ENCODE measurements around the gene PCDHGA1.

PCDHGA1 gene

DNA sequence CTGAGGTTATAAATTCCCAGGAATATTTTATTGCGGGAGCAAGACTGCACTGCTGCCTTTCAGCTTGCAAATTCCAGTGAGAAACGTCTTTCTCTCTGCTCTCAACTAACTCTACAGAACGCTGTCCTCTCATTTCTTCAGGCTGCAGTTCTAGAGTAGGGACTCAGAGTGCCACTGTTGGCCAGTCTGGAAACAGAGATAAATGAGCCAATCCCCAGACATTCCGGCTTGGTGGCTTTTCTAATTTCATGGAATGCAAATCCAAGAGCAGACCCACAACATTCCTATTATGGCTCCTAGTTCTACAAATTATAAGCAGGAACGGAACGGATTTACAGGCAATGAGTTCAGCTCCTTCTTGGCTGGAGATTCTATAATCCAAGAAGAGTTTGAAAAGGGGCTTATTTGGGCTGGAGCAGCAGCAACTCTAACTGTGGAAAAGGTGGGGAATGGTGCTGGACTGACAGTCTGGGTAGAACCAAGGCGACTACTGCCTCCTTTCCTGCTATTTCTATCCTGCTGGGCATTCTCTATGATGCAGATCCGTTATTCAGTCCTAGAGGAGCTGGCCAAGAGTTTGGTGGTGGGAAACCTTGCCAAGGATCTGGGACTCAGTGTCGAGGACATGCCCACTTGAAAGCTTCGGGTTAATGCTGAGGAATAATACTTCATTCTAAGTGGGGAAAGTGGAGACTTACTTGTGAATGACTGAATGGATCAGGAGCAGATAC lies 109.3 kb downstream of the PCDHGA1 start:
- DNase-seq (ENCODE audit: low read depth in 2 of 2): no peak

DNA sequence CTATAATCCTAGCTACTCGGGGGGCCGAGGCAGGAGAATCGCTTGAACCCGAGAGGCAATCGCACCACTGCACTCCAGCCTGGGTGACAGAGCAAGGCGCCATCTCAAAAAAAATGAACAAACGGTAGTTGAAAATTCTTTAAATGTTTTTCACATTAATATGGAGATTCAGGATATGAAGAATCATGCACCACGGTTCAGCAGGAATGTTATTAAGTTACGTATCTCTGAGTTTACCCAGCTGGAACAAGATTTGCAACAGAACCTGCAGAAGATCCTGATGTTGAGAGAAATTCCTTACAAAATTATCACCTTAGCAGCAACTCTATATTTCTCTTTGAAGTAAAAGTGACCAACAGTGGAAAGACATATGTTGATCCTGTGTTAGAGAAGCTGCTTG lies 110.0 kb downstream of the PCDHGA1 start:
- no peak for DNase-seq (ENCODE audit: low read depth in 2 of 2)

DNA sequence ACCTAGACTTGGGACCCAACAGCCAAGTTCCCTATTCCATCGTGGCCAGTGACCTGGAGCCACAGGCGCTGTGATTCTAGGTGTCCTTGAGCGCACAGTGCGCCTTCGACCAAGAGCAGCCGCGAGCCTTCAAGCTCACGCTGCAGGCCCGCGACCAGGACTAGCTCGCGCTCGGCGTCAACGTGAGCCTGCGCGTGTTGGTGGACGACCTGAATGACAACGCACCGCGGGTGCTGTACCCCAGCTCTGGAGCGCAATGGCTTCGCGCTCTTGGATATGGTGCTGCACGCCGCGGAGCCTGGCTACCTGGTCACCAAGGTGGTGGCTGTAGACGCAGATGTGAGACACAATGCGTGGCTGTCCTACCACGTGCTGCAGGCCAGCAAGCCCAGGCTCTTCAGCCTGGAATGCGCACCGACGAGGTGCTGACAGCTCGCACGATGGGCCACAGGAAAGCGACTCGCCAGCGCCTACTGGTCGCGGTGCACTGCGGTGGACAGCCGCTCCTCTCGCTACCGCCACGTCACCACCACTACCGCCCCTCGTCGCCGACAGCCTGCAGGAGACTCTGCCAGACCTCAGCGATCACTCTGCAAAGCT lies 111.4 kb downstream of the PCDHGA1 start:
- no peak for DNase-seq (ENCODE audit: low read depth in 2 of 2)

DNA sequence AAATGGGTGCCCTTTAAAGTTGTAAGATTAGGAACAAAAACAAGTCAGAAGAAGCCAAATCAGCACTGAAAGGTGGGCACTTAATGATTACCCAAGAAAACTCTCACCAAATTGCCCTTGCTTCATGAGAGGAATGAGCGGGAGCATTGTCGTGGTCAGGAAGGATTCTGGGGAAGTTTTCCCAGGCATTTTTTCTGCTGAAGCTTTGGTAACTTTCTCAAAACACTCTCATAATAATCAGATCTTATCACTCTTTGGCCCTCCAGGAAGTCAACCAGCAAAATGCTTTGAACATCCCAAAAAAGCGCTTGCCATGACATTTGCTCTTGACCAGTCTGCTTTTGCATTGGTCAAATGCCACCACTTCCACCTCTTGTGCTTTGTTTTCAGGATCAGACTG lies 135.0 kb downstream of the PCDHGA1 start:
- DNase-seq (ENCODE audit: low read depth in 2 of 2): no peak

DNA sequence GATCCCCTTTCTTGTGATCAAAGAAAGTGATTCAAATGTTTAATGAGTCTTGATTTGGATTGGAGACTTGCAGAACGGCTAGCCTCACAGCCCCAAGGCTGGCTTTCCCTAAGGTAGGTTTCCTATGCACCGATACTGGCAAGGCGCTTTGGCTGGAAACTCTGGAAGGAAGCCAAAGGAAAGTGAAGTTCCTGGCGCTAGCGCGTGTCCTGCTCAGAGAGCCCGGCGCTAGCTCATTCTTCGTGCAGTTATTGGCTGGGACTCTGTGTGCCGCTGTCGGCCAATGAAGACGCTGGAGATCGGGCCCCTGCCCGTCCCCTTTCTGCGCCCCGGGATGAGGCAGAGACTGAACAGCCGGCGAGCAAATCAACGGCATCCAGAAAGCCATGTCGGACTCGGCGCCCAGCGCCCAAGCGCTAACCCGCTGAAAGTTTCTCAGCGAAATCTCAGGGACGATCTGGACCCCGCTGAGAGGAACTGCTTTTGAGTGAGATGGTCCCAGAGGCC lies 145.4 kb downstream of the PCDHGA1 start, which contains the start of gene PCDHGC3:
TSS of gene PCDHGC3 (plus strand) at position 342 of the 507 bp plus-strand sequence. CDS start at position 493, 151 bp downstream.
- peak in 1 of 2 donors; percentile 50 for DNase-seq (ENCODE audit: low read depth in 2 of 2)

DNA sequence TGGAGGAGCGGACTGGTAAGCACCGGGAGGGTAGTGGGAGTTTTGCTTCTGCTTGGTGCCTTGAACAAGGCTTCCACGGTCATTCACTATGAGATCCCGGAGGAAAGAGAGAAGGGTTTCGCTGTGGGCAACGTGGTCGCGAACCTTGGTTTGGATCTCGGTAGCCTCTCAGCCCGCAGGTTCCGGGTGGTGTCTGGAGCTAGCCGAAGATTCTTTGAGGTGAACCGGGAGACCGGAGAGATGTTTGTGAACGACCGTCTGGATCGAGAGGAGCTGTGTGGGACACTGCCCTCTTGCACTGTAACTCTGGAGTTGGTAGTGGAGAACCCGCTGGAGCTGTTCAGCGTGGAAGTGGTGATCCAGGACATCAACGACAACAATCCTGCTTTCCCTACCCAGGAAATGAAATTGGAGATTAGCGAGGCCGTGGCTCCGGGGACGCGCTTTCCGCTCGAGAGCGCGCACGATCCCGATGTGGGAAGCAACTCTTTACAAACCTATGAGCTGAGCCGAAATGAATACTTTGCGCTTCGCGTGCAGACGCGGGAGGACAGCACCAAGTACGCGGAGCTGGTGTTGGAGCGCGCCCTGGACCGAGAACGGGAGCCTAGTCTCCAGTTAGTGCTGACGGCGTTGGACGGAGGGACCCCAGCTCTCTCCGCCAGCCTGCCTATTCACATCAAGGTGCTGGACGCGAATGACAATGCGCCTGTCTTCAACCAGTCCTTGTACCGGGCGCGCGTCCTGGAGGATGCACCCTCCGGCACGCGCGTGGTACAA lies 146.0 kb downstream of the PCDHGA1 start:
- DNase-seq (ENCODE audit: low read depth in 2 of 2): no peak

DNA sequence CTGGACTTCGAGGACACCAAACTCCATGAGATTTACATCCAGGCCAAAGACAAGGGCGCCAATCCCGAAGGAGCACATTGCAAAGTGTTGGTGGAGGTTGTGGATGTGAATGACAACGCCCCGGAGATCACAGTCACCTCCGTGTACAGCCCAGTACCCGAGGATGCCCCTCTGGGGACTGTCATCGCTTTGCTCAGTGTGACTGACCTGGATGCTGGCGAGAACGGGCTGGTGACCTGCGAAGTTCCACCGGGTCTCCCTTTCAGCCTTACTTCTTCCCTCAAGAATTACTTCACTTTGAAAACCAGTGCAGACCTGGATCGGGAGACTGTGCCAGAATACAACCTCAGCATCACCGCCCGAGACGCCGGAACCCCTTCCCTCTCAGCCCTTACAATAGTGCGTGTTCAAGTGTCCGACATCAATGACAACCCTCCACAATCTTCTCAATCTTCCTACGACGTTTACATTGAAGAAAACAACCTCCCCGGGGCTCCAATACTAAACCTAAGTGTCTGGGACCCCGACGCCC lies 146.8 kb downstream of the PCDHGA1 start:
- no peak for DNase-seq (ENCODE audit: low read depth in 2 of 2)

DNA sequence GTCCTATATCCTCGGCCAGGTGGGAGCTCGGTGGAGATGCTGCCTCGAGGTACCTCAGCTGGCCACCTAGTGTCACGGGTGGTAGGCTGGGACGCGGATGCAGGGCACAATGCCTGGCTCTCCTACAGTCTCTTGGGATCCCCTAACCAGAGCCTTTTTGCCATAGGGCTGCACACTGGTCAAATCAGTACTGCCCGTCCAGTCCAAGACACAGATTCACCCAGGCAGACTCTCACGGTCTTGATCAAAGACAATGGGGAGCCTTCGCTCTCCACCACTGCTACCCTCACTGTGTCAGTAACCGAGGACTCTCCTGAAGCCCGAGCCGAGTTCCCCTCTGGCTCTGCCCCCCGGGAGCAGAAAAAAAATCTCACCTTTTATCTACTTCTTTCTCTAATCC lies 147.5 kb downstream of the PCDHGA1 start:
- no peak for DNase-seq (ENCODE audit: low read depth in 2 of 2)

DNA sequence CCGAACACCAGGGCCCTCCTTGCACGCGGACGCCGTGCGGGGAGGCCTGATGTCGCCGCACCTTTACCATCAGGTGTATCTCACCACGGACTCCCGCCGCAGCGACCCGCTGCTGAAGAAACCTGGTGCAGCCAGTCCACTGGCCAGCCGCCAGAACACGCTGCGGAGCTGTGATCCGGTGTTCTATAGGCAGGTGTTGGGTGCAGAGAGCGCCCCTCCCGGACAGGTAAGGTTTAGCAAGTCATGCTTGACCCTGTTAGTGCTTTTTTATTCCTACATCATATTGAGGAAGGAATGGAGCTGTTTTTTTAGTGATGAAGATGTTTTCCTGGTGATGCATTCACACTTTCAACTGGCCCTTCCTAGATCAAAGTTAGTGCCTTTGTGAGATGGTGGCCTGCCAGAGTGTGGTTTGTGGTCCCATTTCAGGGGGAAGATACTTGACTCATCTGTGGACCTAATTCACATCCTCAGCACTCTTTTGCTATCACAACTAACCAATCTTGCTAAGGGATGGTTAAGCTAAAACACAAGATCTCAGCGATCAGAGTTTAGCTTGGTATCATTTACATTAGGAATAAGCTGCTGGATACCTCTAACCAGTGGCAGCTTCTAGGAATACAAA lies 148.1 kb downstream of the PCDHGA1 start:
- DNase-seq (ENCODE audit: low read depth in 2 of 2): no peak

DNA sequence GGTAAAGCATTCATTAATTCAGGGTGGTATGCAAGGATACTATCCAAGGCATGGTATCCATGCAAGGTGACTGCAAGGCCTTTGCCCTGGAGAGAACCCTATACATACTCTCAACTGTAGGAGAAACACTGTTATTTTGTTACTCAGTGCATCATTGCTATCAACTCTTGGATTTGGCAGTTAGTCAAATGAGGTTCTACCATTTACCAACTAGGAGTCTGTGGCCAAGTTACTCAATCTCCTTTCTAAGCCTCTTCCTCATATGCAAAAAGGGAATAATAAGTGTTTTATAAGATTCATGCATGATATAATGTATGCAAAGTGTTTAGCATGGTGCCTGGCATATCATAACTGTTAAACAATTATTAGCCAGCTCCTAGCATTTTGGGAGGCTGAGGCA lies 149.5 kb downstream of the PCDHGA1 start:
- DNase-seq (ENCODE audit: low read depth in 2 of 2): no peak

DNA sequence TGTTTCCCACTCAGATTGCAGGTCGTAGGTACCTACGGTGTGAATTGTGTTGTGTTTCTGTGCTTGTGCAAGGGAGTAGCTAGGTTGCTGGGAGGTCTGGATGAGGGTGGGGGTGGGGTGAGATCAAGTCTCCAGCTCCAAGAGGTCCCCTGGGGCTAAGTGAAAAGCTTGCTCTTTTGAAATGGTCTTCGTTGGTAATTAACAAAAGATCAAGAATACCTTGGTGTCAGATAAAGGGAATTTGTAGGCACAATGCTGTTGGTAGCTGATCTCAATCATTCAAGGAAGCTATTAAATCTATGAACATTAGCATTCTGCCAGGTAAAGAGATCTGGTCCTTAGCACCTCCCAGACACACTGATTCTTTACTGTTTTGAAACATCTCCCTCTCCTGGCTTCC lies 153.6 kb downstream of the PCDHGA1 start:
- no peak for DNase-seq (ENCODE audit: low read depth in 2 of 2)

DNA sequence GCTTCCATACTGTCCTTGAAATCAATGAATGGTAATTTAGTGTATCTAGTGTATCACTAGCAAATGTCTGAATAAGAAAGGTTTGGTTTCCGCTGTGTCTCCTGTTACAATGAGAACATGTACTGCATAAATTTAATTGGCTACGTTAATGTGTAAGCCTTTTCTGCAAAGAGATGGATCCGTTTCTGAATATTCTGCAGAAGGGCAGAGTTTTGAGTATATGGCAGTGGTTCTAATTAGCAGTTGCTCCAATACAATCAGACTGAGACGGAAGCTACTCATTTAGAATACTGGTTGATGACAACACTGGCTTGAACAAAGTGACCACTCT lies 154.0 kb downstream of the PCDHGA1 start:
- no peak for DNase-seq (ENCODE audit: low read depth in 2 of 2)

DNA sequence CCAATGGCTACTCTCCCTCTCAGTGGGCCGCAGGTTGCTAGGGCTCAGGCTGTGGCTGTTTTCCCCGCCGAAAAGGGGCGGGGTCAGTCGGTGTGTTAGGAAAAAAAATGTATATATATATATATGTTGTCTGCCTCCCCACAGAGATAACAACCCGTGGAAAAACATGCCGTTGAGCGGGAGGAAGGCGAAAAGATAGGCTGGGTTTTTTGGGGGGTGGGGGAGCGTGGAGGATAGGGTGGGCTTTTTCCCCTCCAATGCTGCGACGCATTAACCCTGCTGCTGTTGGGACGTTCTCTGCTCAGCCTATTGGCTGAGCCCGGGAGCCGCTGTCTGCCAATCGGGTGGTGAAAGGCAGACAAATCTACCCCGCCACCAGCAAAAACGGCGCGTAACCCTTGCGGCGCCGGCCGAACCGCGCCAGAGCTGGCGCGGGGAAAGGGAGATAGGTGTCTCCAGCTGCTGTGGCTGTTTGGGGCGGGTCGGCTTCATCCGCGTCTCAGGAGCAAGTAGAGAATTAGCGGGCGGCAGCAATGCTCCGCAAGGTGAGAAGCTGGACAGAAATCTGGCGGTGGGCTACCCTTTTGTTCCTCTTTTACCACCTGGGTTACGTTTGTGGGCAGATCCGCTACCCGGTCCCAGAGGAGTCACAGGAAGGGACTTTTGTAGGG lies 154.5 kb downstream of the PCDHGA1 start, which contains the start of gene PCDHGC4:
TSS of gene PCDHGC4 (plus strand) at position 390 of the 671 bp plus-strand sequence. CDS start at position 534, 144 bp downstream.
- DNase-seq (ENCODE audit: low read depth in 2 of 2): no peak

DNA sequence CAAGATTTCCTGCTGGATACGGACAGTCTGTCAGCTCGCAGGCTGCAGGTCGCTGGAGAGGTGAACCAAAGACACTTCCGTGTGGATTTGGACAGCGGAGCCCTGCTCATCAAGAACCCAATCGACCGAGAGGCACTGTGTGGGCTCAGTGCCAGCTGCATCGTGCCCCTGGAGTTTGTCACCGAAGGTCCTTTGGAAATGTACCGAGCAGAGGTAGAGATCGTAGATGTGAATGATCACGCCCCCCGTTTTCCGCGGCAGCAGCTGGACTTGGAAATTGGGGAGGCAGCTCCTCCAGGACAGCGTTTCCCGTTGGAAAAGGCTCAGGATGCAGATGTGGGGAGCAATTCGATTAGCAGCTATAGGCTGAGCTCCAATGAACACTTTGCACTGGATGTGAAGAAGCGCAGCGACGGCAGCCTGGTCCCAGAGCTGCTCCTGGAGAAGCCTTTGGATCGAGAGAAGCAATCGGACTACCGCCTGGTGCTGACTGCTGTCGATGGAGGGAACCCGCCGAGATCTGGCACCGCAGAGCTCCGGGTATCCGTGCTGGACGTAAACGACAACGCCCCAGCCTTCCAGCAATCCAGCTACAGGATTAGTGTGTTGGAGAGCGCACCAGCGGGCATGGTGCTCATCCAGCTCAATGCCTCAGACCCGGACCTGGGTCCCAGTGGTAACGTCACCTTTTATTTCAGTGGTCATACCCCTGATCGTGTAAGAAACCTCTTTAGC lies 155.2 kb downstream of the PCDHGA1 start:
- DNase-seq (ENCODE audit: low read depth in 2 of 2): no peak

DNA sequence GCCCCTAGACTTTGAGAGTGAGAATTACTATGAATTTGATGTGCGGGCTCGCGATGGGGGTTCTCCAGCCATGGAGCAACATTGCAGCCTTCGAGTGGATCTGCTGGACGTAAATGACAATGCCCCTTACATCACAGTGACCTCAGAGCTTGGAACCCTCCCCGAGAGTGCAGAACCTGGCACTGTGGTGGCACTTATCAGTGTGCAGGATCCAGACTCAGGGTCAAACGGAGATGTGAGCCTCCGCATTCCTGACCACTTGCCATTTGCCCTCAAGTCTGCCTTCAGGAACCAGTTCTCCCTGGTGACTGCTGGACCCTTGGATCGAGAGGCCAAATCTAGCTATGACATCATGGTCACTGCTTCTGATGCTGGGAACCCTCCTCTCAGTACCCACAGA lies 155.8 kb downstream of the PCDHGA1 start:
- no peak for DNase-seq (ENCODE audit: low read depth in 2 of 2)

DNA sequence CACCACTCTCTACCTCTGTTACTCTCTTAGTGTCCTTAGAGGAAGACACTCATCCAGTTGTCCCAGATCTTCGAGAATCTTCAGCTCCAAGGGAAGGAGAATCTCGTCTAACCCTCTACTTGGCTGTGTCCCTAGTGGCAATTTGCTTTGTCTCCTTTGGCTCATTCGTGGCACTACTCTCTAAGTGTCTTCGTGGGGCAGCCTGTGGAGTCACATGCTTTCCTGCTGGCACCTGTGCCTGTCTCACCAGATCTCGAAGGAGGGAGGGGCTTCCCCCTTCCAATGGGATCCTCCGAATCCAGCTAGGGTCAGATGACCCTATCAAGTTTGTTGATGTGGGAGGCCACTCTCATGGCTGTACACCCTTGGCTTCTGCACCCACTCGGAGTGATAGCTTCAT lies 156.8 kb downstream of the PCDHGA1 start:
- no peak for DNase-seq (ENCODE audit: low read depth in 2 of 2)

DNA sequence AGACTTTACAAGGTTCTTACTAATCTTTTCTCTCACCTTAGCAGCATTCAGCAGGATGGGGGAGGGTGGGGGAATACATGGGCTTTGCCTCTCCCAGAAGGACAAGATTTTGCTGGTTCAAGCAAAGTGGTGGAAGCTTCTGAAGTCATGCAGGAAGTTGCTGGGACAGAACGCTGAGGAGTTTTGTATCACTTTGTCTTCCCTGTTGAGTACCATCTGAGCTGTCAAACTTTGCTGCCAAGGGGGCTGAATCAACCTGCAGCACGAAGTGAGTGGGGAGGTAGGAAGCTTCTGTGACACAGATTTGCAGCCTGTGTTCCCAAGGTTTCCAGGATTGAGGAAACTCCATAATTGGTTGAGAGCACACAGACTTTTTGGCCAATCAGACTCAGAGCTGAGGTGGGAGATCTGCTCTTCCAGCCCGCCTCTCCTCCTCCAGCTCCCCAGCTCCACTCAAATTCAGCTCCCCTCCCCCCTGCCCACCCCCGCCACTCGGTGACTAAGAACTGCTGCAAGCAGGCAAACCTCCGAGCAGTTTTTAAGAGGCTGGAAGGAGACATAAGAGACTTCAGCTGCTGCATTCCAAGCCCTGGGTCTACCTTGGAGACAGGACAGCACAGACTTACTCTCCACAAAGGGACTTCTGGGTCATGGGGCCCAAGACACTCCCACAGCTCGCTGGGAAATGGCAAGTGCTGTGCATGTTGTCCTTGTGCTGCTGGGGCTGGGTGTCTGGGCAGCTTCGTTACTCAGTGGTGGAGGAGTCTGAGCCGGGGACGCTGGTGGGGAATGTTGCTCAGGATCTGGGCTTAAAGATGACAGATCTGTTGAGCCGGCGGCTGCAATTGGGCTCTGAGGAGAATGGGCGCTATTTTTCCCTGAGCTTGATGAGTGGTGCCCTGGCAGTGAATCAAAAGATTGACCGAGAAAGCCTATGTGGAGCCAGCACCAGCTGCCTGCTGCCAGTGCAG lies 158.6 kb downstream of the PCDHGA1 start, which contains the start of gene PCDHGC5:
TSS of gene PCDHGC5 (plus strand) at position 491 of the 971 bp plus-strand sequence. CDS start at position 651, 160 bp downstream.
- DNase-seq (ENCODE audit: low read depth in 2 of 2): no peak

DNA sequence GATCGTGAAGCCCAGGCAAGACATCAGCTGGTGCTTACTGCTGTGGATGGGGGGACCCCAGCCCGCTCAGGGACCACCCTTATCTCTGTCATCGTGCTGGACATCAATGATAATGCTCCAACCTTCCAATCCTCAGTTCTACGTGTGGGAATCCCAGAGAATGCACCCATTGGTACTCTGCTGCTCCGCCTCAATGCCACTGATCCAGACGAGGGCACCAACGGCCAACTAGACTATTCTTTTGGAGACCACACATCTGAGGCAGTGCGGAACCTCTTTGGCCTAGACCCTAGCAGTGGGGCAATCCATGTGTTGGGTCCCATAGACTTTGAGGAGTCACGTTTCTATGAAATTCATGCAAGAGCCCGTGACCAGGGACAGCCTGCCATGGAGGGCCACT lies 159.5 kb downstream of the PCDHGA1 start:
- no peak for DNase-seq (ENCODE audit: low read depth in 2 of 2)

DNA sequence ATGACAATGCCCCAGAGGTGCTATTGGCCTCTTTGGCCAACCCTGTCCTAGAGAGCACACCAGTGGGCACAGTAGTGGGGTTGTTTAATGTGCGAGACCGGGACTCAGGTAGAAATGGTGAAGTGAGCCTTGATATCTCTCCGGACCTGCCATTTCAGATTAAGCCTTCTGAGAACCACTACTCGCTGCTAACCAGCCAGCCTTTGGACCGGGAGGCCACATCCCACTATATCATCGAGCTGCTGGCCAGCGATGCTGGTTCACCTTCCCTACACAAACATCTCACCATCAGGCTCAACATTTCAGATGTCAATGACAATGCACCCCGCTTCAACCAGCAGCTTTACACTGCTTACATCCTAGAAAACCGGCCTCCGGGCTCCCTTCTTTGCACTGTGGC lies 160.0 kb downstream of the PCDHGA1 start:
- DNase-seq (ENCODE audit: low read depth in 2 of 2): no peak

All from activated CD4-positive, alpha-beta T cell treated with anti-CD3 and anti-CD28 coated beads for 24 hours (primary cell).